Fibroblast of lung (primary cell): ENCODE measurements around the gene AGBL3. TPM values are rescaled to one million over a fixed set of nuclear protein-coding genes. Genes with fewer than 3 reads are reported as not detected.

ENCODE experiments used
- DNase-seq, 2 donors: peaks; one replicate each; pipeline versions ENCODE4 v3.0.0 to v3.0.0-alpha.2; 2010; ENCODE audit warnings: low read depth in 2 of 2
- H2AFZ ChIP-seq: 2 replicates; pipeline ENCODE4 v1.5.1; 2012; ENCODE audit warnings: low read length, control low read depth, inconsistent platforms
- H3K27ac ChIP-seq: 2 replicates; pipeline ENCODE4 v1.5.1; 2011; ENCODE audit warnings: low read length, control low read depth; ENCODE audit not compliant: insufficient read depth
- H3K27me3 ChIP-seq: 2 replicates; pipeline ENCODE4 v1.5.1; 2011; ENCODE audit warnings: mild to moderate bottlenecking, low read length; ENCODE audit not compliant: control insufficient read depth, insufficient read depth
- H3K36me3 ChIP-seq: 2 replicates; pipeline ENCODE4 v1.5.1; 2011; ENCODE audit warnings: low read length; ENCODE audit not compliant: control insufficient read depth, insufficient read depth
- H3K4me1 ChIP-seq: 2 replicates; pipeline ENCODE4 v1.5.1; 2011; ENCODE audit warnings: low read length; ENCODE audit not compliant: control insufficient read depth, insufficient read depth; ENCODE audit errors: extremely low read depth
- H3K4me2 ChIP-seq: 2 replicates; pipeline ENCODE4 v1.5.1; 2011; ENCODE audit warnings: low read length, control low read depth; ENCODE audit not compliant: insufficient read depth; ENCODE audit errors: extremely low read depth
- H3K4me3 ChIP-seq, 4 experiments: fragments of 200-600 bp in 1 of 4; sonication (generic) in 1 of 4; replicated peaks in 1 of 4; 2 replicates each; pipeline ENCODE4 v1.5.1; 2011 to 2016; ENCODE audit warnings: low read length in 4 of 4, low read depth in 3 of 4, mild to moderate bottlenecking in 3 of 4, control low read depth in 2 of 4, inconsistent platforms in 1 of 4, mixed read lengths in 1 of 4; ENCODE audit not compliant: insufficient read depth in 1 of 4; ENCODE audit errors: control extremely low read depth in 1 of 4
- H3K79me2 ChIP-seq: 2 replicates; pipeline ENCODE4 v1.5.1; 2012; ENCODE audit warnings: mild to moderate bottlenecking, low read length, inconsistent platforms; ENCODE audit not compliant: control insufficient read depth, insufficient read depth
- H3K9ac ChIP-seq: 2 replicates; pipeline ENCODE4 v1.5.1; 2011; ENCODE audit warnings: mild to moderate bottlenecking, low read length, control low read depth; ENCODE audit not compliant: insufficient read depth
- H3K9me3 ChIP-seq: 2 replicates; pipeline ENCODE4 v1.5.1; 2012; ENCODE audit warnings: low read depth, low read length; ENCODE audit not compliant: control insufficient read depth, insufficient read depth
- H4K20me1 ChIP-seq: 2 replicates; pipeline ENCODE4 v1.5.1; 2011; ENCODE audit warnings: low read length; ENCODE audit not compliant: control insufficient read depth, insufficient read depth; ENCODE audit errors: extremely low read depth
- EZH2 ChIP-seq: IDR thresholded peaks from 2 replicates; pipeline ENCODE4 v1.5.1; 2012; ENCODE audit warnings: low read length, control low read depth, mild to moderate bottlenecking; ENCODE audit errors: missing control alignments
- polyA plus RNA-seq, 2 donors: library from polyadenylated mRNA; depleted of rRNA in 1 of 2; stranded (reverse) in 1 of 2; unstranded in 1 of 2; fragments of >200 nt; gene quantifications; 2 replicates each; pipeline ENCODE4 v1.2.1, GENCODE V29; 2011 to 2012; ENCODE audit warnings: missing spikeins in 1 of 2
- total RNA-seq: library from RNA; depleted of rRNA; stranded (reverse); fragments of >200 nt; gene quantifications from 2 replicates; pipeline ENCODE4 v1.2.1, GENCODE V29; 2014
- TF ChIP-seq, protein P1 (sequence below), 2 donors: IDR thresholded peaks in 1 of 2; conservative IDR thresholded peaks in 1 of 2; 1 replicate in 1 of 2; 2 replicates in 1 of 2; pipeline ENCODE4 v1.5.1; 2011 to 2012; ENCODE audit warnings: low read length in 2 of 2, control low read depth in 1 of 2, inconsistent platforms in 1 of 2, low read depth in 1 of 2, mild to moderate bottlenecking in 1 of 2

The AGBL3 gene
- total and polyA plus RNA-seq, 2 donors (not counting 1 experiment from before 2014, with no cell fraction given), result 0.56 to 1.3 TPM

DNA sequence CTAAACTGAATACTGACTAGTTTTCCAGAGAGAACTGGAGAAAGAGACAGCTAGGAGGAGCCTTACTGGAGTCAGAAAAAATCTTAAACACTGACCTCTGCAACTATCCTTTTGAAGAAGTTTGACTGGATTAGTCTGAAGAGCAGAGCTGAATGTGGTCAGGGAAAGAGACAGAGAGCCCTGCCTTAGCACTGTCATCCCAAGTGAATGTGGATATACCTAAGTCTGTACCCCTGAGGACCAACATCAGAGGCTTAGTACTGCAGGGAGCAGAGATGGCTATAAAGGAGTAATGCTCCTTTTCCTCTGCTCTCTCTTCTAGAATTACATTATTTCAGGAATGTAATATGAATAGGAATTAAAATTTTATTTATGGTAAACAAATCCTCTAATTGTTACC is 91.7 kb downstream of the AGBL3 start:
- Histone ChIP-seq H3K9me3 (no peaks in the 10 kb centered on the region), H3K27me3 (no peaks in the 10 kb centered on the region), H3K79me2 (no peaks in the 10 kb centered on the region), H2AFZ (no peak overlapping the region), H3K4me1 (no peaks in the 10 kb centered on the region), H3K9ac (no peak overlapping the region), H3K4me3 (no peak overlapping the region), H3K4me2 (no peak overlapping the region), H4K20me1 (no peaks in the 10 kb centered on the region), H3K36me3 (no peaks in the 10 kb centered on the region), H3K27ac (no peak overlapping the region)
- TF ChIP-seq EZH2, result no peak
- TF ChIP-seq, protein P1, sequence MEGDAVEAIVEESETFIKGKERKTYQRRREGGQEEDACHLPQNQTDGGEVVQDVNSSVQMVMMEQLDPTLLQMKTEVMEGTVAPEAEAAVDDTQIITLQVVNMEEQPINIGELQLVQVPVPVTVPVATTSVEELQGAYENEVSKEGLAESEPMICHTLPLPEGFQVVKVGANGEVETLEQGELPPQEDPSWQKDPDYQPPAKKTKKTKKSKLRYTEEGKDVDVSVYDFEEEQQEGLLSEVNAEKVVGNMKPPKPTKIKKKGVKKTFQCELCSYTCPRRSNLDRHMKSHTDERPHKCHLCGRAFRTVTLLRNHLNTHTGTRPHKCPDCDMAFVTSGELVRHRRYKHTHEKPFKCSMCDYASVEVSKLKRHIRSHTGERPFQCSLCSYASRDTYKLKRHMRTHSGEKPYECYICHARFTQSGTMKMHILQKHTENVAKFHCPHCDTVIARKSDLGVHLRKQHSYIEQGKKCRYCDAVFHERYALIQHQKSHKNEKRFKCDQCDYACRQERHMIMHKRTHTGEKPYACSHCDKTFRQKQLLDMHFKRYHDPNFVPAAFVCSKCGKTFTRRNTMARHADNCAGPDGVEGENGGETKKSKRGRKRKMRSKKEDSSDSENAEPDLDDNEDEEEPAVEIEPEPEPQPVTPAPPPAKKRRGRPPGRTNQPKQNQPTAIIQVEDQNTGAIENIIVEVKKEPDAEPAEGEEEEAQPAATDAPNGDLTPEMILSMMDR (conservative IDR thresholded peaks at IDR 0.05 in 1 of 2, IDR thresholded peaks at IDR 0.05 in 1 of 2; ENCODE audit: low read depth in 1 of 2, low read length in 2 of 2), result no peak
- no peak for DNase-seq

DNA sequence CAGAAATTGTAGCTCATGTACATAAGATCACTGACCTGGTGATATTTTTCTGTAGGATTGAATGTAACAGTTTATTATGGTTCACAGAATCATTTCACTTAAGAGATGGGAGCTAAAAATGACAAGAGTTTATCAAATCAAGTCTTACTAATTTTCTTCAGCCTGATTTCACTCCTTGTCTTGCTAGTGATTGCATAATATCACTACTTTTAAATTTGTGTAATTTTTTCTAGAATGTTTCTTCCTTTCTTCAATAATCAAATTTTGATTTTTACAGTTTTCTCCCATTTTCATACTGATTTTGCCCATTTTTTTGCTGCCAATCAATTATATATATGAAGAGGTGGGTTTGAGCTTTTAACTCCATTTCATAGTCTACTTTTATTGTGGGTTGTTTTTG is 92.8 kb downstream of the AGBL3 start:
- H3K27ac ChIP-seq, result no peak overlapping the region
- H3K9me3 ChIP-seq, result no peaks in the 10 kb centered on the region
- no peak for TF ChIP-seq EZH2
- TF ChIP-seq, protein P1 (conservative IDR thresholded peaks at IDR 0.05 in 1 of 2, IDR thresholded peaks at IDR 0.05 in 1 of 2; ENCODE audit: low read depth in 1 of 2, low read length in 2 of 2), result no peak
- H2AFZ ChIP-seq, result no peak overlapping the region
- H3K4me1 ChIP-seq, result no peaks in the 10 kb centered on the region
- no peaks in the 10 kb centered on the region for H3K79me2 ChIP-seq
- H4K20me1 ChIP-seq, result no peaks in the 10 kb centered on the region
- no peaks in the 10 kb centered on the region for H3K27me3 ChIP-seq
- DNase-seq, result no peak
- no peak overlapping the region for H3K4me2 ChIP-seq
- H3K9ac ChIP-seq, result no peak overlapping the region
- no peaks in the 10 kb centered on the region for H3K36me3 ChIP-seq
- no peak overlapping the region for H3K4me3 ChIP-seq

DNA sequence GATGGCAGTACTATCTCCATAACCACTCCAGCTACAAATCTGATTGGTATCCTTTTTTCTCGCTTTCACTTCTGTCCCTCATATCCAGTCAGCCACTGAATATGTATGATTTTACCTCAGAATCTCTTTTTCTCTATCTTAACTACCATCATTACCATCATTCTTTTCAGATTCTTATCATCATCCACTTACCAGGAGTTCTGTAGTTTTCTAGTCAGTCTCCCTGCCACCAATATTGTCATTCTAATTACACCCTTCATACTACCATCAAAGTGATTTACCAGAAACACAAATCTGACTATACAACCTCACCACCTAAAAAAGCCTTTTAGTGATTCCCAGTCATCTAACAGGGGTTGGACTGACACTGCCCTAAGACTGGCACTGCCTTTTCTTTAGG is 96.7 kb downstream of the AGBL3 start:
- Histone ChIP-seq H2AFZ (no peak overlapping the region), H3K4me2 (no peak overlapping the region), H4K20me1 (no peaks in the 10 kb centered on the region), H3K36me3 (no peaks in the 10 kb centered on the region), H3K27ac (no peak overlapping the region), H3K9ac (no peak overlapping the region), H3K79me2 (no peaks in the 10 kb centered on the region), H3K27me3 (no peaks in the 10 kb centered on the region), H3K4me1 (no peaks in the 10 kb centered on the region), H3K4me3 (no peak overlapping the region), H3K9me3 (no peaks in the 10 kb centered on the region)
- TF ChIP-seq EZH2, result no peak
- TF ChIP-seq, protein P1 (conservative IDR thresholded peaks at IDR 0.05 in 1 of 2, IDR thresholded peaks at IDR 0.05 in 1 of 2; ENCODE audit: low read depth in 1 of 2, low read length in 2 of 2), result no peak
- no peak for DNase-seq
